Neural cell (in vitro differentiated cells): ENCODE results near the gene ZFPM1. TPM values are rescaled to one million over a fixed set of nuclear protein-coding genes. Genes with fewer than 3 reads are reported as not detected.

Experiments used
- H2AFZ ChIP-seq: fragments of 200-600, 300-800 bp; sonication (generic), shearing (Covaris generic); 2 replicates; pipeline ENCODE4 v1.6.0; 2014; ENCODE audit warnings: low read depth, mild to moderate bottlenecking, antibody characterized with exemption, low read length, moderate library complexity
- H3F3A ChIP-seq: fragments of 200-600 bp; shearing (Covaris generic); 2 replicates; pipeline ENCODE4 v1.6.1; 2016; ENCODE audit warnings: mild to moderate bottlenecking, moderate library complexity, mixed read lengths, antibody characterized with exemption, low read length; ENCODE audit not compliant: insufficient read depth, poor library complexity, severe bottlenecking
- H3K27ac ChIP-seq: fragments of 200-600, 300-800 bp; sonication (generic), shearing (Covaris generic); 2 replicates; pipeline ENCODE4 v1.5.1; 2014; ENCODE audit warnings: mild to moderate bottlenecking, low read length, moderate library complexity
- H3K27me3 ChIP-seq: fragments of 300-800, 200-600 bp; sonication (generic), shearing (Covaris generic); 2 replicates; pipeline ENCODE4 v1.6.0; 2014; ENCODE audit warnings: mild to moderate bottlenecking, low read depth, low read length, moderate library complexity; ENCODE audit not compliant: insufficient read depth
- H3K36me3 ChIP-seq: fragments of 300-800, 200-600 bp; sonication (generic), shearing (Covaris generic); 2 replicates; pipeline ENCODE4 v1.5.1; 2014; ENCODE audit warnings: mild to moderate bottlenecking, antibody characterized with exemption, low read length, moderate library complexity; ENCODE audit not compliant: insufficient read depth
- H3K4me2 ChIP-seq: fragments of 300-800, 200-600 bp; sonication (generic), shearing (Covaris generic); 2 replicates; pipeline ENCODE4 v1.6.0; 2014; ENCODE audit warnings: mild to moderate bottlenecking, low read length
- H3K4me3 ChIP-seq: fragments of 300-800, 200-600 bp; sonication (generic), shearing (Covaris generic); 2 replicates; pipeline ENCODE4 v1.5.1; 2014; ENCODE audit warnings: mild to moderate bottlenecking, low read length, moderate library complexity
- H3K79me2 ChIP-seq: fragments of 200-600 bp; shearing (Covaris generic); replicated peaks from 2 replicates; pipeline ENCODE4 v1.6.0; 2014; ENCODE audit warnings: mild to moderate bottlenecking, low read length, moderate library complexity; ENCODE audit not compliant: insufficient read depth
- H3K9ac ChIP-seq: fragments of 300-800, 200-600 bp; sonication (generic), shearing (Covaris generic); 2 replicates; pipeline ENCODE4 v1.6.1; 2016; ENCODE audit warnings: mild to moderate bottlenecking, low read length, mixed read lengths
- H3K9me2 ChIP-seq: fragments of 200-600 bp; shearing (Covaris generic); 2 replicates; pipeline ENCODE4 v1.6.1; 2016; ENCODE audit warnings: mild to moderate bottlenecking, low read length, mixed read lengths; ENCODE audit not compliant: insufficient read depth
- H3K9me3 ChIP-seq: fragments of 200-600, 300-800 bp; sonication (generic), shearing (Covaris generic); 2 replicates; pipeline ENCODE4 v1.6.1; 2016; ENCODE audit warnings: mild to moderate bottlenecking, mixed run types, low read length, moderate library complexity, mixed read lengths
- H4K20me1 ChIP-seq: fragments of 200-600 bp; shearing (Covaris generic); 2 replicates; pipeline ENCODE4 v1.6.1; 2016; ENCODE audit warnings: mild to moderate bottlenecking, mixed run types; ENCODE audit not compliant: insufficient read depth
- EP300 ChIP-seq: fragments of 450-650 bp; conservative IDR thresholded peaks from 2 replicates; pipeline ENCODE4 v1.6.1; 2014; ENCODE audit warnings: antibody characterized with exemption, mild to moderate bottlenecking, moderate library complexity; ENCODE audit not compliant: poor library complexity, severe bottlenecking
- EZH2 ChIP-seq: fragments of 200-600, 300-800 bp; shearing (Covaris generic), sonication (generic); IDR thresholded peaks from 2 replicates; pipeline ENCODE4 v1.6.1; 2014; ENCODE audit warnings: antibody characterized with exemption, low read length, borderline replicate concordance, mild to moderate bottlenecking; ENCODE audit not compliant: insufficient read depth, poor library complexity, severe bottlenecking
- MXI1 ChIP-seq: fragments of 450-650 bp; conservative IDR thresholded peaks from 2 replicates; pipeline ENCODE4 v1.6.1; 2014; ENCODE audit warnings: antibody characterized with exemption, mild to moderate bottlenecking; ENCODE audit not compliant: poor library complexity, severe bottlenecking
- POLR2AphosphoS5 ChIP-seq: IDR thresholded peaks from 2 replicates; pipeline ENCODE4 v1.6.1; 2012
- RAD21 ChIP-seq: fragments of 450-650 bp; conservative IDR thresholded peaks from 2 replicates; pipeline ENCODE4 v1.6.1; 2014; ENCODE audit warnings: antibody characterized with exemption, mild to moderate bottlenecking, moderate library complexity
- SMC3 ChIP-seq: fragments of 450-650 bp; conservative IDR thresholded peaks from 2 replicates; pipeline ENCODE4 v1.6.1; 2014; ENCODE audit warnings: antibody characterized with exemption, mild to moderate bottlenecking, moderate library complexity; ENCODE audit not compliant: poor library complexity
- TAF1 ChIP-seq: IDR thresholded peaks from 2 replicates; pipeline ENCODE4 v1.6.1; 2012; ENCODE audit warnings: low read depth
- polyA plus RNA-seq: library from polyadenylated mRNA; depleted of rRNA; stranded (reverse); fragments of >200 nt; gene quantifications from 2 replicates; pipeline ENCODE4 v1.2.3, GENCODE V29; 2014
- TF ChIP-seq, protein P1 (sequence below): IDR thresholded peaks from 2 replicates; pipeline ENCODE4 v1.6.1; 2012; ENCODE audit warnings: borderline replicate concordance
- TF ChIP-seq, protein P2 (sequence below): fragments of 450-650 bp; IDR thresholded peaks from 2 replicates; pipeline ENCODE4 v1.5.1; 2014; ENCODE audit warnings: antibody characterized with exemption, mild to moderate bottlenecking, moderate library complexity; ENCODE audit not compliant: poor library complexity, severe bottlenecking

The ZFPM1 gene
- polyA plus RNA-seq, 1 donor from 2014 or later = 0.41 TPM

DNA sequence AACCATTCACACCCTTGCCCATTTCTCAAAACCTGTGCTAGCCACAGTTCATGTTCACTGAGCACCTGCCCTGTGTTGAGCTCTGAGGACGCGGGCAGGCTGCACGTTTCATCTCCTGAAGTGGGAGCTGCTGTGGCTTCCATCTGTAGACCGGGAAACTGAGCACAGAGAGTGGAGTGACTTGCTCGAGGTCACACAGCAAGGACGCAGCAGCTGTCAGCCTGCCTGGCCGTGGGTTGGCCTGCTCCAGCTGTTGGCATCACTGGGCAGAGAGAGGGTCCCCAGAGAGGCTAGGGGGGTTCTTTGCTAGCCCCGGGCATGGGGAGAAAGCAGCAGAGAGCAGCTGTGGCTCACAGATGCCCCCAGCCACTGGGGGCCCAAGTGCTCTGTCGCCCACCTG is 28.8 kb downstream of the ZFPM1 start:
- H3K27ac ChIP-seq = no peak overlapping the region
- no peak overlapping the region for H3K4me3 ChIP-seq
- H3F3A ChIP-seq = no peaks in the 10 kb centered on the region
- H3K9me2 ChIP-seq = no peaks in the 10 kb centered on the region
- H3K4me2 ChIP-seq = no peak overlapping the region
- H3K9ac ChIP-seq = peak overlapping the region; percentile 9
- H2AFZ ChIP-seq = no peak overlapping the region
- H3K9me3 ChIP-seq = no peaks in the 10 kb centered on the region
- TF ChIP-seq EZH2 (no peak), POLR2AphosphoS5 (no peak), TAF1 (no peak), RAD21 (no peak), SMC3 (no peak), EP300 (no peak), MXI1 (no peak)
- TF ChIP-seq, protein P1, sequence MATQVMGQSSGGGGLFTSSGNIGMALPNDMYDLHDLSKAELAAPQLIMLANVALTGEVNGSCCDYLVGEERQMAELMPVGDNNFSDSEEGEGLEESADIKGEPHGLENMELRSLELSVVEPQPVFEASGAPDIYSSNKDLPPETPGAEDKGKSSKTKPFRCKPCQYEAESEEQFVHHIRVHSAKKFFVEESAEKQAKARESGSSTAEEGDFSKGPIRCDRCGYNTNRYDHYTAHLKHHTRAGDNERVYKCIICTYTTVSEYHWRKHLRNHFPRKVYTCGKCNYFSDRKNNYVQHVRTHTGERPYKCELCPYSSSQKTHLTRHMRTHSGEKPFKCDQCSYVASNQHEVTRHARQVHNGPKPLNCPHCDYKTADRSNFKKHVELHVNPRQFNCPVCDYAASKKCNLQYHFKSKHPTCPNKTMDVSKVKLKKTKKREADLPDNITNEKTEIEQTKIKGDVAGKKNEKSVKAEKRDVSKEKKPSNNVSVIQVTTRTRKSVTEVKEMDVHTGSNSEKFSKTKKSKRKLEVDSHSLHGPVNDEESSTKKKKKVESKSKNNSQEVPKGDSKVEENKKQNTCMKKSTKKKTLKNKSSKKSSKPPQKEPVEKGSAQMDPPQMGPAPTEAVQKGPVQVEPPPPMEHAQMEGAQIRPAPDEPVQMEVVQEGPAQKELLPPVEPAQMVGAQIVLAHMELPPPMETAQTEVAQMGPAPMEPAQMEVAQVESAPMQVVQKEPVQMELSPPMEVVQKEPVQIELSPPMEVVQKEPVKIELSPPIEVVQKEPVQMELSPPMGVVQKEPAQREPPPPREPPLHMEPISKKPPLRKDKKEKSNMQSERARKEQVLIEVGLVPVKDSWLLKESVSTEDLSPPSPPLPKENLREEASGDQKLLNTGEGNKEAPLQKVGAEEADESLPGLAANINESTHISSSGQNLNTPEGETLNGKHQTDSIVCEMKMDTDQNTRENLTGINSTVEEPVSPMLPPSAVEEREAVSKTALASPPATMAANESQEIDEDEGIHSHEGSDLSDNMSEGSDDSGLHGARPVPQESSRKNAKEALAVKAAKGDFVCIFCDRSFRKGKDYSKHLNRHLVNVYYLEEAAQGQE = no peak
- TF ChIP-seq, protein P2, sequence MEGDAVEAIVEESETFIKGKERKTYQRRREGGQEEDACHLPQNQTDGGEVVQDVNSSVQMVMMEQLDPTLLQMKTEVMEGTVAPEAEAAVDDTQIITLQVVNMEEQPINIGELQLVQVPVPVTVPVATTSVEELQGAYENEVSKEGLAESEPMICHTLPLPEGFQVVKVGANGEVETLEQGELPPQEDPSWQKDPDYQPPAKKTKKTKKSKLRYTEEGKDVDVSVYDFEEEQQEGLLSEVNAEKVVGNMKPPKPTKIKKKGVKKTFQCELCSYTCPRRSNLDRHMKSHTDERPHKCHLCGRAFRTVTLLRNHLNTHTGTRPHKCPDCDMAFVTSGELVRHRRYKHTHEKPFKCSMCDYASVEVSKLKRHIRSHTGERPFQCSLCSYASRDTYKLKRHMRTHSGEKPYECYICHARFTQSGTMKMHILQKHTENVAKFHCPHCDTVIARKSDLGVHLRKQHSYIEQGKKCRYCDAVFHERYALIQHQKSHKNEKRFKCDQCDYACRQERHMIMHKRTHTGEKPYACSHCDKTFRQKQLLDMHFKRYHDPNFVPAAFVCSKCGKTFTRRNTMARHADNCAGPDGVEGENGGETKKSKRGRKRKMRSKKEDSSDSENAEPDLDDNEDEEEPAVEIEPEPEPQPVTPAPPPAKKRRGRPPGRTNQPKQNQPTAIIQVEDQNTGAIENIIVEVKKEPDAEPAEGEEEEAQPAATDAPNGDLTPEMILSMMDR = no peak
- H4K20me1 ChIP-seq = no peaks in the 10 kb centered on the region
- no peaks in the 10 kb centered on the region for H3K27me3 ChIP-seq
- no peaks in the 10 kb centered on the region for H3K79me2 ChIP-seq
- no peaks in the 10 kb centered on the region for H3K36me3 ChIP-seq

DNA sequence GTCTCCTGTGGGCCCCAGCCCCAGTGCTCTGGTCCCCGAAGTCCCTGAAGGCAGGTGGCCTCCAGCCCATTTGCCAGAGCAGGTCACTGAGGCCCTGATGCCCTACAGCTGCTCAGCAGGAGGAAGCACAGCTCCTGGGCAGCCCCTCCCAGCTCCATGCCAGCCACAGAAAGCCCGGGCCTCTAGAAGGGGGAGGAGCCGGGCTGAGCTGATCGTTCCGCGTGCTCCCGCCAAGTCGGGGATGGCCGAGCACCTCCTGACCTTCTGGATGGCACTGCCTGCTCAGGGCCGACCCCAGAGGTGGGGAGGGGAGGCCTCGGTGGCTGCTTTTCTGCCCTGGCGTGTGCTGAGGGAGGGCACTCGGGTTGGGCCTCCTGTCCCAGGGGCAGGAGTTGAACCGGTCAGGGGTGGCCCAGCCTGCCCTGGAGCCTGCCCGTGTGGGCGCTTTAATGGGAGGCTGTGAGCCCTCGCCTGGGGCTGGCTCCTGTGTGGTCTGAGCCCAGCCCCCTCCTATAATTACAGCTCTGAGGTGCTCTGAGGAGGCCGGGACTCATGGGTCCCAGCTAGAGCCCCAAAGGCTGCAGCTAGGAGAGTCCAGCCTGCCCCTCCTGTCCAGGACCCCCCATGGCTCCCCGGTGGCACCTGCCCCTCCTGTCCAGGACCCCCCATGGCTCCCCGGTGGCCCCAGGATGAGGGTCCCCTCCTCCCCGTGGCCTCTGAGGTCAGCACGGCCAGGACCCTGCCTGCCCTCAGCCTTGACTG is 29.7 kb downstream of the ZFPM1 start:
- TF ChIP-seq TAF1 (no peak), POLR2AphosphoS5 (no peak), MXI1 (no peak), RAD21 (no peak), EZH2 (no peak), SMC3 (no peak), EP300 (no peak)
- TF ChIP-seq, protein P2 = no peak
- TF ChIP-seq, protein P1 = no peak
- Histone ChIP-seq H2AFZ (no peak overlapping the region), H3K27me3 (no peaks in the 10 kb centered on the region), H3K9ac (no peak overlapping the region), H3K9me3 (no peaks in the 10 kb centered on the region), H3K9me2 (no peaks in the 10 kb centered on the region), H3K4me3 (no peak overlapping the region), H3K79me2 (no peaks in the 10 kb centered on the region), H3F3A (no peaks in the 10 kb centered on the region), H3K36me3 (no peaks in the 10 kb centered on the region), H3K4me2 (no peak overlapping the region), H4K20me1 (no peaks in the 10 kb centered on the region), H3K27ac (no peak overlapping the region)
